Thoracic aorta (tissue), 2 donors: ENCODE results near the gene FPR1. TPM values are rescaled to one million over a fixed set of nuclear protein-coding genes. Genes with fewer than 3 reads are reported as not detected.
"Not testable (repeated sequence)": the region's sequence is repeated elsewhere in the genome, so short reads cannot be mapped to it uniquely, and the experiment has no call there.

Experiments used
- ATAC-seq: fragments of 150-250 bp; one replicate; pipeline ENCODE4 v1.8.0; 2017; ENCODE audit warnings: low read depth; ENCODE audit not compliant: insufficient number of reproducible peaks, low FRiP score
- DNase-seq: peaks from one replicate; pipeline ENCODE4 v3.0.0-alpha.2; 2020; ENCODE audit warnings: low spot score
- H3K27ac ChIP-seq, 2 donors: fragments of 200-600 bp; sonication (generic); 1 replicate in 1 of 2; 2 replicates in 1 of 2; pipeline ENCODE4 v1.5.1; 2016; ENCODE audit warnings: mild to moderate bottlenecking in 2 of 2, moderate library complexity in 2 of 2
- H3K27me3 ChIP-seq: fragments of 200-600 bp; sonication (generic); replicated peaks from 2 replicates; pipeline ENCODE4 v1.6.0; 2016; ENCODE audit warnings: mild to moderate bottlenecking; ENCODE audit not compliant: insufficient read depth
- H3K36me3 ChIP-seq: fragments of 200-600 bp; sonication (generic); one replicate; pipeline ENCODE4 v1.5.1; 2016
- H3K4me1 ChIP-seq, 2 donors: fragments of 200-600 bp; sonication (generic); 1 replicate in 1 of 2; 2 replicates in 1 of 2; pipeline versions ENCODE4 v1.5.1 to v1.6.0; 2016; ENCODE audit warnings: low read depth in 2 of 2, mild to moderate bottlenecking in 1 of 2; ENCODE audit not compliant: control insufficient read depth in 1 of 2
- H3K4me3 ChIP-seq: fragments of 200-600 bp; sonication (generic); 2 replicates; pipeline ENCODE4 v1.5.1; 2016; ENCODE audit warnings: mild to moderate bottlenecking
- H3K9me3 ChIP-seq: fragments of 200-600 bp; sonication (generic); 2 replicates; pipeline ENCODE4 v1.5.1; 2016
- CTCF ChIP-seq: fragments of 200-600 bp; sonication (generic); IDR thresholded peaks from one replicate; pipeline ENCODE4 v1.5.1; 2019; ENCODE audit warnings: antibody characterized with exemption
- total RNA-seq, 2 donors: library from RNA; depleted of rRNA; stranded (reverse); fragments of >200 nt; gene quantifications; one replicate each; pipeline versions ENCODE4 v1.1.0 to v1.2.3, GENCODE V29; 2016

FPR1 gene
- total RNA-seq, 2 donors from 2014 or later: 30.2 to 39.3 TPM

- Histone ChIP-seq H3K36me3 (no peaks in the 10 kb centered on the region), H3K27ac (no peak overlapping the region), H3K4me3 (no peak overlapping the region), H3K9me3 (no peaks in the 10 kb centered on the region), H3K27me3 (no peaks in the 10 kb centered on the region), H3K4me1 (no peaks in the 10 kb centered on the region)
- no peak for TF ChIP-seq CTCF
- no peak for ATAC-seq
- DNase-seq: no peak
Measured at GRCh38 chr19:51743405-51743804, 8.3 kb downstream of the FPR1 start.

- H3K27me3 ChIP-seq: no peaks in the 10 kb centered on the region
- no peak for ATAC-seq
- H3K4me3 ChIP-seq: no peak overlapping the region
- no peak overlapping the region for H3K27ac ChIP-seq
- TF ChIP-seq CTCF: no peak
- H3K4me1 ChIP-seq: no peaks in the 10 kb centered on the region
- no peaks in the 10 kb centered on the region for H3K36me3 ChIP-seq
- DNase-seq: no peak
- no peaks in the 10 kb centered on the region for H3K9me3 ChIP-seq
Measured at GRCh38 chr19:51742789-51743188, 8.9 kb downstream of the FPR1 start.

GRCh38 chr19:51740356-51740755, 11.3 kb downstream of the FPR1 start:
- H3K36me3 ChIP-seq: no peaks in the 10 kb centered on the region
- ATAC-seq: no peak
- DNase-seq: no peak
- no peak for TF ChIP-seq CTCF
- H3K4me1 ChIP-seq: no peaks in the 10 kb centered on the region
- H3K27me3 ChIP-seq: no peaks in the 10 kb centered on the region
- H3K27ac ChIP-seq: no peak overlapping the region
- no peaks in the 10 kb centered on the region for H3K9me3 ChIP-seq
- no peak overlapping the region for H3K4me3 ChIP-seq

- H3K4me1 ChIP-seq: no peaks in the 10 kb centered on the region
- H3K36me3 ChIP-seq: no peaks in the 10 kb centered on the region
- no peak for TF ChIP-seq CTCF
- no peaks in the 10 kb centered on the region for H3K27me3 ChIP-seq
- no peak for DNase-seq
- H3K27ac ChIP-seq: no peak overlapping the region
- ATAC-seq: no peak
- H3K9me3 ChIP-seq: no peaks in the 10 kb centered on the region
- H3K4me3 ChIP-seq: no peak overlapping the region
Measured at GRCh38 chr19:51739466-51740213, 12.0 kb downstream of the FPR1 start.

GRCh38 chr19:51738523-51738922, 13.2 kb downstream of the FPR1 start:
- not testable (repeated sequence) for H3K36me3 ChIP-seq, H3K9me3 ChIP-seq, H3K4me1 ChIP-seq, H3K4me3 ChIP-seq, DNase-seq, H3K27ac ChIP-seq, ATAC-seq, H3K27me3 ChIP-seq

- no peak for DNase-seq
- Histone ChIP-seq H3K9me3 (no peaks in the 10 kb centered on the region), H3K27ac (no peak overlapping the region), H3K4me3 (no peak overlapping the region), H3K27me3 (no peaks in the 10 kb centered on the region), H3K4me1 (no peaks in the 10 kb centered on the region), H3K36me3 (no peaks in the 10 kb centered on the region)
- ATAC-seq: no peak
- TF ChIP-seq CTCF: no peak
Measured at GRCh38 chr19:51737924-51738323, 13.8 kb downstream of the FPR1 start.
